HG03442 (cell line): ENCODE data around the gene BRIX1.
A peak's percentile ranks its signal among the peaks of the same experiment; 100 is the strongest.
"Not testable (repeated sequence)": the region's sequence is repeated elsewhere in the genome, so short reads cannot be mapped to it uniquely, and the experiment has no call there.

Experiments used
- ATAC-seq: cut with Tn5 transposase; IDR thresholded peaks from one replicate; pipeline ENCODE4 v1.9.1; 2021; ENCODE audit warnings: mild to moderate bottlenecking, moderate library complexity; ENCODE audit not compliant: unreplicated experiment

The BRIX1 gene

DNA sequence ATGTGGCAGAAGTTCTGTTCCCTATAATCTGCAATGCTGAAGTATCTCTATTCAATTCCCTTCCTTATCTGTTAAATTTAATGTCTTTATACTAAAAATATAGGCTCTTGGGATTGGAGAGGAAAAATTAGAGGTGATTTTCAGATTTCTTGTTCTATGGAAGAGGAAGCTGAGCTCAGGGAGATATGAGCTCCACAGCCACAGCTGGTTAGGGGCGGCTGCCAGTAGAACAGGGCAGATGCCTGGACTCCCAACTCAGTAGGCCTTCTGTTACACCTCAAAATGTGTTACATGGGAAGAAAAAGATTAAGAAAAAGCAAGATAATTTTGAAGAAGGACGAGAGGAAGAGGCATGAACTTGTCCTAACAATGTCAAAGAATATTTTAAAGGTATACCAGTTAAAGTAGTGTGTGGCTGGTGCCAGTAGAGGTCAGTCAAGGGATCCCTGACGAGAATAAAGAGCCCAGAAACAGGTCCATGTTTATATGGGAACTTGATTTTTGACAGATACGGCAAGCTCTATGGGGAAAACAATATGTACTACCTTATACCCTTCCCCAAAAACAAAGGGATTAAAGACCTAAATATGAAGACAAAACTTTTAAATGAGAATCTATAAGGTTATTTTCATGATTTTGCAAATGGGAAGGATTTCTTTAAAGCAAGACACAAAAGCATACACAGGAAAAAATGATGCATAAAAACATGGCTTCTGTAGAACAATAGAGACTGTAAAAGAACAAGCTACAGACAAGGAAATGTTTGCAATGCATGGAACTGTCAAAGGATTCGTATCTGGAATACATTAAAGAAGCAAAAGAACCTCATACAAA, 42.6 kb downstream of the BRIX1 start:
- no peak for ATAC-seq

DNA sequence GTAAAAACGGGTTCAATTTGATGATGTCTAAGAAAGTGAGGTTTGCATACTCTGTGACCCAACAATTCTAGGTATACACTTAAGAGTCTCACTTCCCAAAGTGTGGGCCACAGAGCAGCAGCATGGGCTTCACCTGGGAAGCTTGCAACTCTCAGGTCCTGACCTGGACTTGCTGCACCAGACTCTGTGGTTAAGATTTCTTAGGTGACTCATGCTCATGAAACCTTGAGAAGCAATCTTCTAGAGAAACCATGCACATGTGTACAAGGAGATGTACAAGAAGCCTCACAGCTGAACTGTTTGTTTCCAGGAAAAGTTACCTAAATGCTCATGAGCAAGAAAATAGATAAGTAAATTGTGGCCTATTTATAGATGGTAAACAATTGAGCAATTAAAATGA, 43.8 kb downstream of the BRIX1 start:
- peak; percentile 97 for ATAC-seq

DNA sequence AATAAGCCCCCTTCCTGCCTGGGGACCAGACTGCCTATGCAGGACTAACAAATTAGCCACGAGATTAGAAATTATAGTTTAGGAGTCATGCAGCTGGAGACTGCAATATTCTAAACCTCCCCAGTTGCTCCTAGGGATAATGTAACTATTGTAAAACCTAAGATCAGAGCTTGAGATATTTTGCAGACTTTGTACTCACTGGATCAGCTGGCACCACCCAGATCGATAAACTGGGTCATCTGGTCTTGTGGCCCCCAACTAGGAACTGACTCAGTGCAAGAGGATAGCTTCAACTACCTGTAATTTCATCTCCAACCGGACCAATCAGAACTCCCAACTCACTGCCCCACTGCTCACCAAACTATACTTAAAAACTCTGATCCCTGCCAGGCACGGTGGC, 52.0 kb downstream of the BRIX1 start:
- no peak for ATAC-seq

DNA sequence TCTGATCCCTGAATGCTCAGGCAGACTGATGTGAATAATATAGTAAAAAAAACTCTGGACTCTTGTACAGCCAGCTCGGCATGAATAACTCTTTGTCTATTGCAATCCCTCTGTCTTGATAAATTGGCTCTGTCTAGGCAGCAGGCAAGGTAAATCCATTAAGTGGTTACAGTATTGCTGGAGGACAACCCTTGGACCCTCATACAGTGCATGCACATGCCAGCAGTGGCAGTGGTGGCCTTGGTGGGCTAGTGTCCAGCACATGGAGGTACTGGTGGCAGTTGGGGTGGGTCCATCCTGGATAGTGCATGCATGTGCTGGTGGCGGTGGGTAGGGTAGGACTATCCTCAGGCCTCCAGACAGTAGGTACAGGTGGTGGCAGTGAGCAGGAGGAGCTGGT, 52.7 kb downstream of the BRIX1 start:
- ATAC-seq, result no peak

DNA sequence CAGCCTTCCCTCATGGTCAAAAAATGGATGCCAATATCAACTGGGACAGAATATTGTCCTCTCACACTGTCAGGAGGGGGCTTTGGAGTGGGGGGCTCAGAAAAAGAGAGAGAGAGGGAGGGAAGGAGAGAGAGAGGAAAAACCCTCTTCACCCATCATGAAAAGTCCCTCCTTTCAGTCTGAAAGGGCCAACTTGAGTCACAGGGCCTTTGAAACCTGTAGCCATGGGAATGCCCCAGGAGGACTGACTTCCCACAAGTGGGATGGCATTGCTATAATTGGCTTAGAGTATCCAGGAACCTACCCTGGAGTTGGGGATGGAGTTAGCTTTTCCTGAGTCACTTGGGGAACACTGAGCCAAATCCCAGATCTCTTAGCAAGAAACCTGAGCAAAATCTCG, 55.0 kb downstream of the BRIX1 start:
- ATAC-seq, result no peak

DNA sequence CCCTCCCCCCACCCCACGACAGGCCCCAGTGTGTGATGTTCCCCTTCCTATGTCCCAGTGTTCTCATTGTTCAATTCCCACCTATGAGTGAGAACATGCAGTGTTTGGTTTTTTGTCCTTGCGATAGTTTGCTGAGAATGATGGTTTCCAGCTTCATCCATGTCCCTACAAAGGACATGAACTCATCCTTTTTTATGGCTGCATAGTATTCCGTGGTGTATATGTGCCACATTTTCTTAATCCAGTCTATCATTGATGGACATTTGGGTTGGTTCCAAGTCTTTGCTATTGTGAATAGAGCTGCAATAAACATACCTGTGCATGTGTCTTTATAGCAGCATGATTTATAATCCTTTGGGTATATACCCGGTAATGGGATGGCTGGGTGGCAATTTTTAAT, 56.1 kb downstream of the BRIX1 start:
- ATAC-seq, result not testable (repeated sequence)
